GM12872 (cell line): ENCODE data around the gene ZC3H7A.

ENCODE experiments used
- CTCF ChIP-seq: IDR thresholded peaks from 3 replicates; pipeline ENCODE4 v1.5.1; 2011; ENCODE audit warnings: low read depth, mild to moderate bottlenecking, low read length, moderate library complexity; ENCODE audit not compliant: insufficient read depth

ZC3H7A gene

GRCh38 chr16:11797166-11797956 is at the start of gene ZC3H7A:
Gene ZC3H7A (minus strand): TSS chr16:11797258. CDS start chr16:11782354, 14,904 bp downstream.
- peak; percentile 62; the same call in 2 of the 3 replicates for TF ChIP-seq CTCF

- no peak for TF ChIP-seq CTCF
Observed at GRCh38 chr16:11844499-11844898, 47.4 kb upstream of the ZC3H7A start.

- no peak for TF ChIP-seq CTCF
Observed at GRCh38 chr16:11843861-11844260, 46.8 kb upstream of the ZC3H7A start.

GRCh38 chr16:11843206-11843605 is 46.1 kb upstream of the ZC3H7A start:
- TF ChIP-seq CTCF, result no peak

- TF ChIP-seq CTCF, result no peak
Observed at GRCh38 chr16:11841026-11841425, 44.0 kb upstream of the ZC3H7A start.

- no peak for TF ChIP-seq CTCF
Observed at GRCh38 chr16:11836650-11837244, 39.7 kb upstream of the ZC3H7A start.

- TF ChIP-seq CTCF, result no peak
Observed at GRCh38 chr16:11835891-11836649, 39.0 kb upstream of the ZC3H7A start.
